CD4-positive, alpha-beta T cell (primary cell): ENCODE data around the gene PTPRM. TPM values are rescaled to one million over a fixed set of nuclear protein-coding genes. Genes with fewer than 3 reads are reported as not detected.

Experiments used
- ATAC-seq: fragments of 200-7000 bp; cut with Tn5 transposase; one replicate; pipeline ENCODE4 v1.10.0; 2022; ENCODE audit warnings: mild to moderate bottlenecking; ENCODE audit not compliant: poor library complexity
- CTCF ChIA-PET: fragments of 350-600 bp; sonication (Branson Sonifier 250); formaldehyde crosslinking; loops from one replicate; lab custom pipeline; 2021; ENCODE audit warnings: antibody characterized with exemption, inconsistent platforms; lab: Charles Lee
- POLR2A ChIA-PET: fragments of 350-600 bp; sonication (Branson Sonifier 250); formaldehyde crosslinking; loops from one replicate; lab custom pipeline; 2021; ENCODE audit warnings: antibody characterized with exemption, inconsistent platforms; lab: Charles Lee
- DNase-seq, 14 experiments: peaks; one replicate each; pipeline ENCODE4 v3.0.0-alpha.2; 2013 to 2020; ENCODE audit warnings: mixed read lengths in 2 of 14
- H3K27ac ChIP-seq, 2 donors: one replicate each; pipeline versions ENCODE4 v1.5.1 to v1.7.0; 2013; ENCODE audit warnings: low read length in 2 of 2, low read depth in 1 of 2, mild to moderate bottlenecking in 1 of 2
- H3K27me3 ChIP-seq, 2 experiments: 1 replicate in 1 of 2; 2 replicates in 1 of 2; pipeline versions ENCODE4 v1.6.1 to v1.7.0; 2013; ENCODE audit warnings: low read length in 2 of 2, control low read depth in 1 of 2, mild to moderate bottlenecking in 1 of 2, moderate library complexity in 1 of 2; ENCODE audit not compliant: insufficient read depth in 2 of 2, control insufficient read depth in 1 of 2
- H3K36me3 ChIP-seq: one replicate; pipeline ENCODE4 v1.6.1; 2013; ENCODE audit warnings: low read length, control low read depth; ENCODE audit not compliant: insufficient read depth
- H3K4me1 ChIP-seq: one replicate; pipeline ENCODE4 v1.6.1; 2013; ENCODE audit warnings: low read length, control low read depth; ENCODE audit not compliant: insufficient read depth
- H3K4me3 ChIP-seq: one replicate; pipeline ENCODE4 v1.5.1; 2013; ENCODE audit warnings: mild to moderate bottlenecking, low read length, moderate library complexity
- H3K9me3 ChIP-seq, 2 experiments: 1 replicate in 1 of 2; 2 replicates in 1 of 2; pipeline versions ENCODE4 v1.6.1 to v1.7.0; 2013; ENCODE audit warnings: low read length in 2 of 2, mild to moderate bottlenecking in 2 of 2, control low read depth in 1 of 2, moderate library complexity in 1 of 2; ENCODE audit not compliant: control insufficient read depth in 1 of 2, insufficient read depth in 1 of 2
- H3K27ac Mint-ChIP-seq: one replicate; pipeline ENCODE4 v1.8.0; 2020; ENCODE audit warnings: mixed read lengths
- H3K27me3 Mint-ChIP-seq: one replicate; pipeline ENCODE4 v1.8.0; 2021; ENCODE audit warnings: mixed read lengths
- H3K36me3 Mint-ChIP-seq: one replicate; pipeline ENCODE4 v1.8.0; 2021; ENCODE audit warnings: low read depth, mixed read lengths
- H3K4me1 Mint-ChIP-seq: one replicate; pipeline ENCODE4 v1.8.0; 2021; ENCODE audit warnings: low read depth, mixed read lengths
- H3K4me3 Mint-ChIP-seq: one replicate; pipeline ENCODE4 v1.8.0; 2020; ENCODE audit warnings: mild to moderate bottlenecking, mixed read lengths
- H3K9me3 Mint-ChIP-seq: one replicate; pipeline ENCODE4 v1.8.0; 2020; ENCODE audit warnings: mixed read lengths
- intact Hi-C, 2 experiments: fragments of 100-400 bp; cut with DNase I in 1 of 2; cut with micrococcal nuclease in 1 of 2; formaldehyde crosslinking; loops; one replicate each; pipeline versions ENCODE4 v1.15.1 to v1.9.0; 2023 to 2025; cut with DNase I, micrococcal nuclease
- total RNA-seq, 174 experiments: library from RNA in 2 of 174; stranded (reverse) in 2 of 174; gene quantifications; one replicate each; pipeline ENCODE4 v1.2.3 and lab custom pipeline; 2021 to 2026
- TF ChIP-seq, protein P1 (sequence below): fragments of 200-600 bp; IDR thresholded peaks from one replicate; pipeline ENCODE4 v1.8.0; 2022; ENCODE audit warnings: antibody characterized with exemption, mild to moderate bottlenecking

PTPRM gene
- total RNA-seq, 2 experiments from 2014 or later: 21.7 to 21.9 TPM

DNA sequence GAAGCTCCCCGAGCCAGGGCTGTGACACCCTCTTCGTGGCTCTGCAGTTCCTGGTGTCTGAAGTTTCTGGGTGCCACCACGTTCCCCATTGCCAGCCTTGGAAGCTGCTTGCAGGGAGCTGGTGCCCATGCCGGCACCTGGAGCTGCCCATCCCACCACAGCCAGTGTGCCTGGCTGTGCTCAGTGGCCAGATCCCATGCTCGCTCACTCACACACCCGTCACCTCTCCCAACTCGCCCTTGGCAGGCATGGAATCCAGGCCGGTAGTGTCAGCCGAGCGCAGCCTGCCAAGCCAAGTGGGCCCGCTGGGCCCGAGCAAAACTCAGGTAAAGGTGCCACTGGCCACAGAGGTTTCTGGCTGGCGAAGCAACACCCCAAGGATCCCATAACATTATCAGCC, 370.2 kb downstream of the PTPRM start:
- Histone ChIP-seq H3K27ac (no peak overlapping the region), H3K9me3 (peaks cover 0 to 17% of the 10 kb centered on the region in 2 experiments), H3K4me1 (no peaks in the 10 kb centered on the region), H3K36me3 (no peaks in the 10 kb centered on the region), H3K4me3 (no peak overlapping the region), H3K27me3 (no peaks in the 10 kb centered on the region)
- no peak overlapping the region for H3K4me3 Mint-ChIP-seq
- ChIA-PET POLR2A (interaction anchor here (0.6 kb wide), 1 partner anchor 246 kb away, joined by 3 read pairs; no protein-coding TSS in a partner anchor), CTCF (no interaction called here)
- ATAC-seq (no peak), DNase-seq (no peak)
- H3K4me1 Mint-ChIP-seq: no peaks in the 10 kb centered on the region
- intact Hi-C loops: no loop called here
- H3K36me3 Mint-ChIP-seq: no peaks in the 10 kb centered on the region
- no peaks in the 10 kb centered on the region for H3K27me3 Mint-ChIP-seq
- no peak overlapping the region for H3K27ac Mint-ChIP-seq
- no peaks in the 10 kb centered on the region for H3K9me3 Mint-ChIP-seq
- TF ChIP-seq, protein P1, sequence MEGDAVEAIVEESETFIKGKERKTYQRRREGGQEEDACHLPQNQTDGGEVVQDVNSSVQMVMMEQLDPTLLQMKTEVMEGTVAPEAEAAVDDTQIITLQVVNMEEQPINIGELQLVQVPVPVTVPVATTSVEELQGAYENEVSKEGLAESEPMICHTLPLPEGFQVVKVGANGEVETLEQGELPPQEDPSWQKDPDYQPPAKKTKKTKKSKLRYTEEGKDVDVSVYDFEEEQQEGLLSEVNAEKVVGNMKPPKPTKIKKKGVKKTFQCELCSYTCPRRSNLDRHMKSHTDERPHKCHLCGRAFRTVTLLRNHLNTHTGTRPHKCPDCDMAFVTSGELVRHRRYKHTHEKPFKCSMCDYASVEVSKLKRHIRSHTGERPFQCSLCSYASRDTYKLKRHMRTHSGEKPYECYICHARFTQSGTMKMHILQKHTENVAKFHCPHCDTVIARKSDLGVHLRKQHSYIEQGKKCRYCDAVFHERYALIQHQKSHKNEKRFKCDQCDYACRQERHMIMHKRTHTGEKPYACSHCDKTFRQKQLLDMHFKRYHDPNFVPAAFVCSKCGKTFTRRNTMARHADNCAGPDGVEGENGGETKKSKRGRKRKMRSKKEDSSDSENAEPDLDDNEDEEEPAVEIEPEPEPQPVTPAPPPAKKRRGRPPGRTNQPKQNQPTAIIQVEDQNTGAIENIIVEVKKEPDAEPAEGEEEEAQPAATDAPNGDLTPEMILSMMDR: no peak

DNA sequence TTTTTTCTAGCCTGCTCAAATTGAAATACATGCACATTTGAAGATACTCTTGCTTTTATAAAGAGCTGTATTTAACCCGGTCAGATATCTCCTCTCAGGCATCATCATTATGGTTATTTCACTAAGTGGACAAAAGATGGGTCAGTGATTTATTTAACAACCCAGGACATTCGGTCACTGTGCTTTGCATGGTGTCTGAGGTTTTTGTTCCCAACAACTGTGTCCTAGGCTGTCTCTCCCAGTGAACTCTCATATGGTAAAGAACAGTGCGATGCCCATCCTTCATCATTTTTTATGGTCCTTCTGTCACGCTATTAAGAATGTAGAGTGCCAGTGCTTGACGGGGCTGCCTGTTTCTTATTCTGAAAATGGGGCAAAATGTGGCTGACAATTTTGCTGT, 372.4 kb downstream of the PTPRM start:
- Histone ChIP-seq H3K4me1 (no peaks in the 10 kb centered on the region), H3K4me3 (no peak overlapping the region), H3K27me3 (no peaks in the 10 kb centered on the region), H3K27ac (no peak overlapping the region), H3K9me3 (peaks cover 0 to 17% of the 10 kb centered on the region in 2 experiments), H3K36me3 (no peaks in the 10 kb centered on the region)
- ChIA-PET CTCF (no interaction called here), POLR2A (no interaction called here)
- intact Hi-C loops: no loop called here
- no peak overlapping the region for H3K27ac Mint-ChIP-seq
- no peaks in the 10 kb centered on the region for H3K4me1 Mint-ChIP-seq
- no peaks in the 10 kb centered on the region for H3K9me3 Mint-ChIP-seq
- no peak for DNase-seq
- no peaks in the 10 kb centered on the region for H3K36me3 Mint-ChIP-seq
- no peaks in the 10 kb centered on the region for H3K27me3 Mint-ChIP-seq
- TF ChIP-seq, protein P1: no peak
- no peak for ATAC-seq
- no peak overlapping the region for H3K4me3 Mint-ChIP-seq

DNA sequence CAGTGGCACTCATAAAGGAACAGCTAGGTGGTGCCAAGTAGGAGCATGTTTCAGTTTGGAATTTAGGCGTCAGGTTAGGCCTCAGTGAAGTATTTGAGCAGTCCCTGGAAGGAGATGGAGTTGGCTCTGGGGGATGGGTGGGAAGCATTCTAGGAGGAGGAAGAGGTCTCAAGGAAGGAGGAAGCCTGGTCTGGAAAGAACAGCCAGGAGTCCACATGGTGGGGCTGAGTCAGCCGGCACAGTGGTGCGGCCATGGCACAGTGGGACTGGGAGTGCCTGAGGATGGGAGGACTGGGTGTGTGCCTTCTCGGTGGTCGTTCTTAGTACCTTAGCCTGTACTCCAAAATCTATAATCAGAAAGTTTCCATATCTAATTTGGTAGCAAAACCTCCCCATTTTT, 373.3 kb downstream of the PTPRM start:
- Mint-ChIP-seq H3K4me3 (no peak overlapping the region), H3K9me3 (no peaks in the 10 kb centered on the region), H3K4me1 (no peaks in the 10 kb centered on the region), H3K27me3 (no peaks in the 10 kb centered on the region), H3K27ac (no peak overlapping the region), H3K36me3 (no peaks in the 10 kb centered on the region)
- no peak overlapping the region for H3K4me3 ChIP-seq
- TF ChIP-seq, protein P1: no peak
- no peak for DNase-seq
- H3K36me3 ChIP-seq: no peaks in the 10 kb centered on the region
- no peaks in the 10 kb centered on the region for H3K27me3 ChIP-seq
- peaks cover 0 to 22% of the 10 kb centered on the region in 2 experiments for H3K9me3 ChIP-seq
- no peak for ATAC-seq
- no peak overlapping the region for H3K27ac ChIP-seq
- CTCF ChIA-PET: no interaction called here
- intact Hi-C loops: no loop called here
- no peaks in the 10 kb centered on the region for H3K4me1 ChIP-seq
- POLR2A ChIA-PET: no interaction called here
